HG03460 (cell line): ENCODE data around the gene ATG16L2.
"Not testable (repeated sequence)": the region's sequence is repeated elsewhere in the genome, so short reads cannot be mapped to it uniquely, and the experiment has no call there.

Experiments used
- ATAC-seq: cut with Tn5 transposase; IDR thresholded peaks from one replicate; pipeline ENCODE4 v1.9.1; 2021; ENCODE audit not compliant: unreplicated experiment

Gene ATG16L2

DNA sequence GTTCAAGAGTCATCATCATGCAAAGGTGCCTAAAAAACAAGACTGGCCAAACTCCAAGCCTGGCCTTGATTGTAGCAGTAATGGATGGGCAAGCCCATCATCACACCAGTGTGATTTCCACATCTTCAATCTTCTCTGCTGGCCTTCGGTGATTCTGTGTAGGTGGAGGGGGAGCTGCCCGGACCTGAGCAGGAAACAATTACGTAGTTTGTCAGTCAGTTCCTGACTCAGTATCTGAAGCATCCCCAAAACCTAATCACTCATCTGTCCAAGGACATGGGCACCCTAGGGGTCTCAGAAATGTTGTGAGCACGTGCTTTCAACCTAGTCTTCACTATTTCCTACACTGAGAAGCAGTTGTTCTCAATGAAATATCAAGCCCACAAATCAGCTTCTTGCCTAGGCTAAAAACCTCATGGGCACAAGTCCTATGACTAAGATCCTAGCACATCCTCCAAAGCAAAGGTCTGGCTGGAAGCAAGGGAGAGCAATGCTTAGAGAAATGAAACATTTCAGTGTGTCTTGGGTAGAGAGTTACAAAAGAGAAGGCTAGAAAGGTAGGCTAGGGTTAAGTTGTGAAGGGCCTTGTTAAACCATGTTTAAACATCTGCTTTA is 24.6 kb downstream of the ATG16L2 start:
- no peak for ATAC-seq

DNA sequence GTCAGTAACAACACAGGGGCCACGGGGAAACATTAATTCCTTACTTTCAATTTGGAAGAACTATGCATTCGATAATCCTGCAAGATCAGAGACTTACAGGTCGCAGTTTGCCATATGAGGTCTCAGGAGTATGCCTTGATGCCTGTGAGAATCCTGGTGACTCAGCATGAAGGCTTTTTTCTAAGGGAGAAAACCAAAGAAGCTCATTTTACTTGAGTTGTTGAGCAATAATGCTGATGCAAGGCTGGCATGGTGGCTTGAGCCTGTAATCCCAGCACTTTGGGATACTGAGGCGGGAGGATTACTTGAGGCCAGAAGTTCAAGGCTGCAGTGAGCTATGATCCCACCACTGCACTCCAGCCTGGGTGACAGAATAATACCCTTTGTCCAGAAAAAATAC is 26.6 kb downstream of the ATG16L2 start:
- ATAC-seq = no peak

DNA sequence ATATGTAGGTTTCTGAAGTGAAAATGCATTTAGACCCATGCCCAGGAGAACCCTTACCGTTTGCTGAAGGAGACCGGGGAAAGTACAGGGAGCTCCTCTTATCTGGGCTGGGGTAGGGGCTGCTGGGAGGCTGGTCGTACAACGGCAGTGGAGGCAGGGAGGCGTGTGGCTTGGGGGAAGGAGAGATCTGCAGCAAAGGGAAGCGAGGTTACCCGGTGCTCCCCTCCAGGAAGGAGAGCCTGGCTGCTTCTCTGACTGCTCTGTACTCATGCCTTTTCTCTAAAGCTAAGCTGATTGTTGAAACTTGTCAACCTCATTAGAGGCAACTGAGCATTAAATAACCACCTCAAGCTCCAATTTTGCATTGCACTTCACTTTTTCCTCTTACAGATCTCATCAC is 27.2 kb downstream of the ATG16L2 start:
- ATAC-seq = no peak

DNA sequence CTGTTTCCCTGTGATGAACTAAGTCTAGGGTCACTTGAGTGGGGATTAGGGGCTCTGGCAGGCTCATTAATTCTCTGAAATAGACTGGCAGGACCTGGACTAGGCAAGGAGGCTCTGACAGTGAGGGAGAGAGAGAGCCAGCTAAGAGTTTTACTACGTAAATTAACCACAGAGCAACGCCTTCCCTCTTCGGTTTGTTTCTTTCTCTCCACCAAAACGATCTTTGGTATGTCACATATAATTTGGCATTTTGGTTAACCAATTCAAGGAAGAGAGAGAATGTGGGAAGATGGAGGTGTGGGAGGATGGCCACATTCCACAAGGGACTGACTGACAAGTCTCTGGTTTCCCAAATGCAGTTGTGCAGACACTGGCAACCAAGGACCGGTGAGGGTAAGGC is 27.9 kb downstream of the ATG16L2 start:
- no peak for ATAC-seq

DNA sequence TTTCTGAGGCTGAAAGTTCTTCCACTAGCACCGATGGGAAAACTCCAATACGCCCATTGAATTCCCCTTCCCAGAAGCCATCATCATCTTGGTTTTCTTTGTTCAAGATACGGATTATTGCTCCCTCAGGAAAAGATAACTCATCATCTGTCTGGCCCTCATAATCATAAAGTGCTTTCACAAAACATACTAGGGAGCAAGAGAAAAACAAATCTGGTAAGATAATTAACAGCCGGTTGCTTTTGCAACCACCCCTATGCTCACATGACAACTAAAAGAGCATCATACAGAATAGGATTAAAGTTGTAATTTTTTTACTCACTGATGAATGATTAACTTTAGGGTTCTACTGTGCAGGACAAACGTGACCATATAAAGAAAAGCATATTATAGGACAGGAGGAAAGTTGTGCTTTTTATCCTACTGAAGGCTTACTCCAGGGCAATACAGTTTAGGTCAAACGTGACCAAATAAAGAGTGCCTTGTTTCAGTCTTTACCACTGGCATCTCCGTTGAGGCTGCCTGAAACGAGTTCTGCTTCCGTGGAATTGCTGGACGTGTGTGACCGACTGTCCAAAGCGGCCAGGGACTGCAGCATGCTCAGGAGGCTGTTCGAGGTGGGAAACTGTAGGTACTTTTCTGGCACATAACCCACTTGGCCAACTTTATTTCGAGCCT is 28.6 kb downstream of the ATG16L2 start:
- ATAC-seq = no peak

DNA sequence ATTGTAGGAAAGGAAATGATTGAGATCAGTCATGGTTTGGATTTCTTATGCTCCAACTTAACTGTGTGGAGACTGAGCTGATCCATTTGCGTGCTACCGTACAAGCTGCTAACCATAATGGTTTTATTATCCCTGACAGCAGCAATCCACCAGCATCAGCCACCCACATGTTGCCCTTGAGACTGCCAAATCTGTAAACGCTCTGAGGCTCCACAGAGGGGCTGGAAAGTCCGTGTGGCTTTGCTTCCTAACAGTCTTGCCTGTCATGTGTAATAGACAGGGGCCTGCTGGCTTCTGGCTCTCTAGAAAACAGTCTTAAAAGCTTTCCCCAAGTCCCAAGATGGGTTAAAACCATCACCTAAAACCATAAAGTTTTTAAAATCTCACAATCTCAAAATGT is 30.1 kb downstream of the ATG16L2 start:
- ATAC-seq = no peak

DNA sequence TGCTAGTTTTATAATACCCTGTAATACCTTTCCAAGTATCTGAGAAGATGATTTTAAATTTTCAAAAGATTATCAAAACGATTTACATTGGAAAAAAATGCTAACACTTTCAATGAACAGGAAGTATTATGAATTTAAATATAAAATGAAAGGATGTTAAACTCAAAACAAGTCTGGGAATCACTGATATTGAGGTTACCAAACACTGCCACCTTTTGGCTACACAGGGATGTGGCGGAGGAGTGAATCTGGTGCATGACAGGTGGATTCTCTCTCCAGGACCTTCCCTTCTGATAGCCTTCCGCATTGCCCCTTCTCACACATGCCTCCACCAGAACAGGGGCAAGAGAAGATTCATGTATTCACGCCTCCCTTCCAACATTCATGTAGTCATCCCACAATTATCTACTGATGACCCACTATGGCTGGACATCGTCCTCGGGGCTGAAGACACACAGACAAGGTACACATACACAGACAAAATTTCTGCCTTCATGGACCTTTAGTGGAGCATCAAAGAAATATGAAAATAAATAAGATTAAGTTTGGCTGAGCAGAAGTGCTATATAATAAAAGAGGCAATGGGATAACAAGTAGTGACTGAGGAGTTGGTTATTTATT is 34.7 kb downstream of the ATG16L2 start:
- ATAC-seq = no peak

DNA sequence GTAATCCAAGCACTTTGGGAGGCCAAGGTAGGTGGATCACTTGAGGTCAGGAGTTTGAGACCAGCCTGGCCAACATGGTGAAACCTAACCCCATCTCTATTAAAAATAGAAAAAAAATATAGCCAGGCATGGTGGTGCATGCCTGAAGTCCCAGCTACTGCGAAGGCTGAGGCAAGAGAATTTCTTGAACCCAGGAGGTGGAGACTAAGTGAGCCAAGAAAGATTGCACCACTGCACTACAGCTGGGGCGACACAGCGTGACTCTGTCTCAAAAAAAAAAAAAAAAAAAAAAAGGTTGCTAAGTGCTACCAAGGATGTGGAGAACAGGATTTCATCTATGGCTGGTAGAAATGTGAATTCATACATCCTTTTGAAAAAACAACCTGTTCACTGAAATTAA is 36.6 kb downstream of the ATG16L2 start:
- ATAC-seq = no peak

DNA sequence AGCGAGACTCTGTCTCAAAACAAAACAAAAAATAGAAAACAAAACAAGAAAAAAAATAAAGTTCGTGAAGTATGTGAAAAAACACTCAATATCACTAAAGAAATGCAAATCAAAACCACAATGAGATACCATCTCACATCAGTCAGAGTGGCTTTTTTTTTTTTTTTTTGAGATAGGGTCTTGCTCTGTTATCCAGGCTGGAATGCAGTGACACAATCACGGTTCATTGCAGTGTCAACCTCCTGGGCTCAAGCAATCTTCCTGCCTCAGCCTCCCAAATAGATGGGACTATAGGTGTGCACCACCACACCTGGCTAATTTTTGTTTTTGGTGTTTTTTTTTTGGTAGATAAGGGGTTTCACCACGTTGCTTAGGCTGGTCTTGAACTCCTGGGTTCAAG is 37.5 kb downstream of the ATG16L2 start:
- no peak for ATAC-seq

DNA sequence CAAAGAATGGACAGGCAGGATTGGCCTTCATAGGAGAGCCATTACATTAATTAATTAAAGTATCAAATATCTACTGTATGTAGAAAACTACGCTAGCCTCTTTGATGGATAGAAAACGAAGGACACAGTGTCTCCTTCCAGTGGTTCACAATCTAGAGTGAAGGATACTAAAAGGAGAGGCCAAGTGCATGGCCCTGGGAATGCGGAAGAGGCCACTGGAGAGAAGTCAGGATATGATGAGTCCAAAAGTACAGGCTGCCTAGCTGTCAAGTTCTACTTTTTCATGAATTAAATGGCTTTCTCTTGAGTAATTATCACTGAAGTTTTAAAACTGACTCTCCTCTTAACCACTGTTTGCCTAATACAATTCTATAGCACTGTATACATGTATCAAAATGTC is 41.9 kb downstream of the ATG16L2 start:
- no peak for ATAC-seq

DNA sequence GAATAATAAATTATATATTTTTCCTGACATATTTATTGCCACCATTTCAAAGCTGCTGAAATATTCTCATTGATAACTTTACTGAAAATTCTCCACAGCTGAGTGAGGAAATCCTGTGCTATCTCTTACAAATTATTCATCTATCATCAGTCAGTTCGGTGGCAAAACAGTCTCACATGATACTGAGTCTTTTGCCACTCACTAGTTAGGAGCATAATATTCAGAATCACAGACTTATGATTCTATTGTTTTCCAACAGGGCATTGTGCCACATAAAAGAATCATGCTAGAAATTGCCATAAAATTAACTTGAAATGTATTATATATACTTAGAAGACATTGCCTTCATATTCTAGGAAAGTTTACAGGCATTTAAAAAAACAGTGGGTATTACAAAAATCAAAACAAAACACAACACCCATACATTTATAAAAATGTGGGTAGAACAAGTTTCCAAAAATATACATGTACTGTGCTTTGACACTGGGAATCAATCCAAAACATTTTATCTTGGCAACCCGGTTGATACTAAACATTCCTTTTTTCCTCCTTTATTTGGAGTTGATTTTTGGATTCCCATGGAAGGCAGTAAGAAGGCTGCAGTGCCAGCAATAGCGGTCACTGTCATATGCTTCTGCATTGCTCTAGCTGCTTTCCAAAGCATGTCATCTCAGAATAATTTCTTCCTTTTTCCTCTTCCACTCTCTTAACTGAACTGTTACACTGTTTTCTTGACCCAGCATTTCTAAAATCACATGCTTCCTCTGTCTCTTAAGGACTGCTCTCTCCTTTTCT is 42.5 kb downstream of the ATG16L2 start:
- ATAC-seq = no peak

DNA sequence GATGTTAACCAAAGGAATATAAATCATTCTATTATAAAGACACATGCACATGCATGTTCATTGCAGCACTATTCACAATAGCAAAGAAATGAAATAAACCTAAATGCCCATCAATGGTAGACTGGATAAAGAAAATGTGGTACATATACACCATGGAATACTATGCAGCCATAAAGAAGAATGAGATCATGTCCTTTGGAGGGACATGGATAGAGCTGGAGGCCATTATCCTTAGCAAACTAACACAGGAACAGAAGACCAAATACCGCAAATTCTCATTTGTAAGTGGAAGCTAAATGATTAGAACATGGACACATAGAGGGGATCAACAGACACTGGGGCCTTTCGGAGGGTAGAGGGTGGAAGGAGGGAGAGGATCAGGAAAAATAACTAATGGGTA is 44.1 kb downstream of the ATG16L2 start:
- ATAC-seq = not testable (repeated sequence)

DNA sequence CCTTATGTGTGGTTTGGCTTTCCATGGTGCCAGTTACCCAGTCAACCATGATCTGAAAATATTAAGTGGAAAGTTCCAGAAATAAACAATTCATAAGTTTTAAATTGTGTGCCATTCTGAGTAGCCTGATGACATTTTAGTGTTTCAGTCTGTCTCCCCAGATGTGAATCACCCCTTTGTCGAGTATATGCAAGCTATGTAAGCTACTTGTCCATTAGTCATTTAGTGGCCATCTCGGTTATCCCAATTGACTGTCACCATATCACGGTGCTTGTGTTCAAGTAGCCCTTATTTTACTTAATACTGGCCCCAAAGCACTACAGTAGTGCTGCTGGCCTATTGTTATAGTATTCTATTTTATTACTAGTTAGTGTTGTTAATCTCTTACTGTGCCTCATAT is 44.9 kb downstream of the ATG16L2 start:
- no peak for ATAC-seq

DNA sequence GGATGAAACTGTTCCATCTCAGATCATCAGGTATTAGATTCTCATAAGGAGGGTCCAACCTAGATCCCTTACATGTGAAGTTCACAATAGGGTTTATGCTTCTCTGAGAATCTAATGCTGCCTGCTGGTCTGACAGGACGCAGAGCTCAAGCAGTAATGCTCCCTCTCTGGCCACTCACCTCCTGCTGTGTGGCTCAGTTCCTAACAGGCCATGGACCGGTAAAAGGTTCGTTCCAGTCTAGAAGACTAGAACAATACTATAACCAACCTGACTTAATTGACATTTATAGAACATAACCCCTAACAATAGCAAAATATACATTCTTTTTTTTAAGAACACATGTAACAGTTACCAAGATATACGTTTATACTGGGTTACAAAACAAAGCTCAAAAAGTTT is 45.8 kb downstream of the ATG16L2 start:
- ATAC-seq = no peak

DNA sequence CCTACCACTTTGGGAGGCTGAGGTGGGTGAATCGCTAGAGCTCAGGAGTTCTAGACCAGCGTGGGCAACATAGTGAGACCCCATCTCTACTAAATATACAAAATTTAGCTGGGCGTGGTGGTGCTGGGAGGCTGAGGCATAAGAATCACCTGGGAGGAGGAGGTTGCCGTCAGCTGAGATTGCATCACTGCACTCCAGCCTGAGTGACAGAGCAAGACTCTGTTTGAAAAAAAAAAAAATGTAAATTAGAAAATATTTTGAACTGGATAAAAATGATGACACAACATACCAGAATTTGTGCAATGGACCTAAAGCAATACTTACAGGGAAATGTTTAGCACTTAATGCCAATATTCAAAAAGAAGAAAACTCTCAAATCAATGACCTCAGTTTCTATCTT is 46.4 kb downstream of the ATG16L2 start:
- no peak for ATAC-seq

DNA sequence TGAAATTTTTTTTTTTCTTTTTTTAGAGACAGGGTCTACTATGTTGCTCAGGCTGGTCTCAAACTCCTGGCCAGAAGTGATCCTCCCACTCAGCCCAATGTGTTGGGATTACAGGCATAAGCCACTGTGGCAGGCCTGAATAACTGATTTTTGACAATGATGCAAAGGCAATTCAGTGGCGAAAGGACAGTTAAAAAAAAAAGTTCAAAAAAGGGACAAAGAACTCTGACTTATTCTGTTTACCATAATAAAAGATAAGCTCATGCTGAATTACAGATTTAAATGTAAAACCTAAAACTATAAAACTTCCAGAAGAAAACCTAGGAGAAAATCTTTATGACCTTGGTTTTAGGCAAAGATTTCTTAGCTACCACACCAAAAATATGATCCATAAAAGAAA is 48.9 kb downstream of the ATG16L2 start:
- ATAC-seq = no peak

DNA sequence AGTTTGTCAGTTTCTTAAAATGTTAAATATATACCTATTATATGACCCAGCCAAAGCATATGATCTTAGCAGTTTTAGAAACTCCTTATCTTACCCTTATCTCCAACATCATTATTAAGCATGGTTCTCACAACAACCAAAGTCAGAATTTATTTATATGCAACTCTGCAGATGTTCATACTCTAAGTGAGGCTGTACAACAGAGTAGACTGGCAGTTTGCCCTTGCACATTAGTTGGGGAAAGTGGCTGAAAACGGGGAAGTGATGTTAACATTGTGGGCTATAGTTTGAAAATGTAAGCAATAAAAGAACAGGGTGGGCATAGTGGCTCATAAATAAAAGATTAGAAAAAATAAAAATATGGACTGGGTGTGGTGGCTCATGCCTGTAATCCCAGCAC is 49.7 kb downstream of the ATG16L2 start:
- ATAC-seq = no peak

DNA sequence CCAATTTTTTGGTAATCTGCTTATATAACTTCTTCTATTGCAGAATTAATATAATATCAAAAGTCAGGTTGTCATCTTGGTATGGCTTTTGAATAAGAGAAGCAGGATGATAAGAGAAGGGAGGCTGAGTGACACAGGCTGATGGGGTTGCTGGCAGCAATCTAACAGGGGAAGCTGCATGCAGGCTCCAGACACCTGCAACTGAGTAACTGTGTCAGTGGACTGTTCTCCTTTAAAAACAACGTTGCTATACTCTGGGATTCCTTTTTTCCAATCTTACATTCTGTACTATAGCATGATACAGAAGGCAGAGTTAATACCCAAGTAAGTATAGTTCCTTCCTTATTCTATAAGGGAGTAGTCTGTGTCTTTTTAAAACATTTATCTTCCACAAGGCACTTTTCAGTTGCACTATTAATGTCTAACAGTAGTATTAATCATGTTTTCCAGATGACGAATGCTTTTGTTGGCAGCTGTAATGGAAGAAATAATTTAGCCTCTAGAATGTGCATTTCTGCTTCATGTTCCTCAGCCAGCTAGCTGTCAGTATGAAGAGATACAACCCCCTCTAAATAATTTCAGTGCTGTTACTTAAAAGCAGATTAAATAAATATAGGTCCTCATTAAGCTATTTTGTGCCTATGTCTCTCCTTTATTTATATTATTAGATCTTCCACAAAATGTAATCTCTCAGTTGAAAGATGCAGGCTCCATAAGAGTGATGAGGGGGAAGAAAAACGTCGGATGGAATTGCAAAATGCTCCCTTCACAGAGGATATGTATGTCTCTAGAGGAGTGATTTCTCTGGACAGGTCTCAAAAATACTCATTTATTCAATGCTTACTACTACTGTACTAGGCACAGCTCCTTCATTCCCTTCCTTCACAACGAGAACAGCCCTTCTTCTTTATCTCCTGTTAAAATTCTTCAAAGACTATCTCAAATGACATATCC is 50.8 kb downstream of the ATG16L2 start:
- ATAC-seq = no peak

DNA sequence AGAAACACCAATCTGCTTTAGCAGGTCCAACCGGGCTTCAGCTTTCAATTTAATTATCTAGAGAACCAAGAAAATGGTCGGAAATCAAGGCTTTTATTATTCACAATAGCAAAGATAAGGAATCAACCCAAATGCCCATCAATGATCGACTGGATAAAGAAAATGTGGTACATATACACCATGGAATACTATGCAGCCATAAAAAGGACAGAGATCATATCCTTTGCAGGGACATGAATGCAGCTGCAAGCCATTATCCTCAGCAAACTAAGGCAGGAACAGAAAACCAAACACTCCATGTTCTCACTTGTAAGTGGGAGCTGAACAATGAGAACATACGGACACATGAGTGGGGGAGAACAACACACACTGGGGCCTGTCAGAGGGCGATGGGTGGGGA is 53.8 kb downstream of the ATG16L2 start:
- no peak for ATAC-seq

DNA sequence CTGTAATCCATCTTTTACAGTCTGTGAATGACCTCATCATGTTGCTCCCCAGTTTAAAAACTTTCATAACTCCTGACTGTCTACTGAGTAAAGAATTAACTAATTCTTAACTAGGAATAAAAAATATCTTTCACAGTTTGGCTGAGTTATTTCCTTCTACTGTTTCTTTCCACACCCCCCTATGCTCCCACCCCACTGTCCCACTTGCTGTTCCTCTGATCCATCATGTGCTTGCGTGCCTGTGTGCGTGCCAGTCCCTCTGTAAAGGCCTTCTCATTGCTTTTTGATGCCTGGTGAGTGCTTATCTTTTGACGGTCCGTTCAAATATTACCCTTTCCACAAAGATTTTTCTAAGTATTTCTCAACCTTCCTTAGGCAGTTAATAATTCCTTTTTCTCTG is 55.6 kb downstream of the ATG16L2 start:
- no peak for ATAC-seq

DNA sequence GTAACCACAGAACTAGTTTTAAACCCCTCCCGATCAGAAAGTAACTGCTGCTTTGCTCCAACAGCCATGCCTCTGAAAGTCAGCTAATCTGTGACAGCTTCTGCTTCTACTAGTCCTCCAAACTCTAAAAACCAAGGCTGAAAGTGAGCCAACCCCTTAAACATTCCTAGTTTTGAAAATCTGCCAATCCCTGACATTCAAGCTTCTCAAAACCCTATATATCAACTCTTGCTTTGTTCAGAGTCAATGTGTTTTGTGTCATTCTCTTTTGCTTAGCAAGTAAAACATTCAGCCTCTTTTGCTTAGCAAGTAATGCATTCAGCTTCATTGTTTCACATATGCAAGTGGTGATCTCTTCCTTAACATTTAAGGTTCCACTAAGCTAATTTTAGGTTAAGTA is 56.9 kb downstream of the ATG16L2 start:
- ATAC-seq = no peak
